ENCODE data around the gene CNDP2.

The CNDP2 gene

GRCh38 chr18:74496508-74497323, 553 bp downstream of the CNDP2 start:
- ATAC-seq, result peak; percentile 81
- TF ChIP-seq, protein P1, sequence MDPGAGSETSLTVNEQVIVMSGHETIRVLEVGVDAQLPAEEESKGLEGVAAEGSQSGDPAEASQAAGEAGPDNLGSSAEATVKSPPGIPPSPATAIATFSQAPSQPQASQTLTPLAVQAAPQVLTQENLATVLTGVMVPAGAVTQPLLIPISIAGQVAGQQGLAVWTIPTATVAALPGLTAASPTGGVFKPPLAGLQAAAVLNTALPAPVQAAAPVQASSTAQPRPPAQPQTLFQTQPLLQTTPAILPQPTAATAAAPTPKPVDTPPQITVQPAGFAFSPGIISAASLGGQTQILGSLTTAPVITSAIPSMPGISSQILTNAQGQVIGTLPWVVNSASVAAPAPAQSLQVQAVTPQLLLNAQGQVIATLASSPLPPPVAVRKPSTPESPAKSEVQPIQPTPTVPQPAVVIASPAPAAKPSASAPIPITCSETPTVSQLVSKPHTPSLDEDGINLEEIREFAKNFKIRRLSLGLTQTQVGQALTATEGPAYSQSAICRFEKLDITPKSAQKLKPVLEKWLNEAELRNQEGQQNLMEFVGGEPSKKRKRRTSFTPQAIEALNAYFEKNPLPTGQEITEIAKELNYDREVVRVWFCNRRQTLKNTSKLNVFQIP (CRISPR knock-in tag; IDR thresholded peaks at IDR 0.05; ENCODE audit: borderline replicate concordance, low read depth), result no peak
- TF ChIP-seq ZFP3 (CRISPR knock-in tag; IDR thresholded peaks at IDR 0.05), result 0 out of 2 replicates have a peak, but pooled peaks have one; percentile 14
- TF ChIP-seq ZNF8 (CRISPR knock-in tag; IDR thresholded peaks at IDR 0.05), result no peak

GRCh38 chr18:74497324-74497676, 1.1 kb downstream of the CNDP2 start:
- no peak for ATAC-seq
- TF ChIP-seq RARB (CRISPR knock-in tag; IDR thresholded peaks at IDR 0.05) (no peak), ZFP3 (CRISPR knock-in tag; IDR thresholded peaks at IDR 0.05) (no peak), CSDC2 (CRISPR knock-in tag; IDR thresholded peaks at IDR 0.05) (no peak), SNAI2 (CRISPR knock-in tag; IDR thresholded peaks at IDR 0.05) (no peak), PPARA (CRISPR knock-in tag; IDR thresholded peaks at IDR 0.05; ENCODE audit: borderline replicate concordance) (no peak), ZNF8 (CRISPR knock-in tag; IDR thresholded peaks at IDR 0.05) (no peak), ZNF70 (CRISPR knock-in tag; IDR thresholded peaks at IDR 0.05) (no peak), CSRNP3 (CRISPR knock-in tag; IDR thresholded peaks at IDR 0.05) (no peak), ARNTL (CRISPR knock-in tag; IDR thresholded peaks at IDR 0.05; ENCODE audit: borderline replicate concordance, low read depth) (no peak), TCF4 (CRISPR knock-in tag; IDR thresholded peaks at IDR 0.05; ENCODE audit: borderline replicate concordance) (no peak), GLIS3 (CRISPR knock-in tag; IDR thresholded peaks at IDR 0.05) (no peak), OSR1 (CRISPR knock-in tag; IDR thresholded peaks at IDR 0.05) (no peak), TSHZ2 (CRISPR knock-in tag; IDR thresholded peaks at IDR 0.05) (no peak), ESRRG (CRISPR knock-in tag; IDR thresholded peaks at IDR 0.05) (no peak), ZFP30 (CRISPR knock-in tag; IDR thresholded peaks at IDR 0.05) (no peak), ZC3H10 (CRISPR knock-in tag; IDR thresholded peaks at IDR 0.05) (no peak)
- TF ChIP-seq, protein P1 (CRISPR knock-in tag; IDR thresholded peaks at IDR 0.05; ENCODE audit: borderline replicate concordance, low read depth), result no peak
- TF ChIP-seq, protein P2, sequence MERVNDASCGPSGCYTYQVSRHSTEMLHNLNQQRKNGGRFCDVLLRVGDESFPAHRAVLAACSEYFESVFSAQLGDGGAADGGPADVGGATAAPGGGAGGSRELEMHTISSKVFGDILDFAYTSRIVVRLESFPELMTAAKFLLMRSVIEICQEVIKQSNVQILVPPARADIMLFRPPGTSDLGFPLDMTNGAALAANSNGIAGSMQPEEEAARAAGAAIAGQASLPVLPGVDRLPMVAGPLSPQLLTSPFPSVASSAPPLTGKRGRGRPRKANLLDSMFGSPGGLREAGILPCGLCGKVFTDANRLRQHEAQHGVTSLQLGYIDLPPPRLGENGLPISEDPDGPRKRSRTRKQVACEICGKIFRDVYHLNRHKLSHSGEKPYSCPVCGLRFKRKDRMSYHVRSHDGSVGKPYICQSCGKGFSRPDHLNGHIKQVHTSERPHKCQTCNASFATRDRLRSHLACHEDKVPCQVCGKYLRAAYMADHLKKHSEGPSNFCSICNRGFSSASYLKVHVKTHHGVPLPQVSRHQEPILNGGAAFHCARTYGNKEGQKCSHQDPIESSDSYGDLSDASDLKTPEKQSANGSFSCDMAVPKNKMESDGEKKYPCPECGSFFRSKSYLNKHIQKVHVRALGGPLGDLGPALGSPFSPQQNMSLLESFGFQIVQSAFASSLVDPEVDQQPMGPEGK (CRISPR knock-in tag; IDR thresholded peaks at IDR 0.05; ENCODE audit: borderline replicate concordance), result no peak

GRCh38 chr18:74497778-74498177, 1.6 kb downstream of the CNDP2 start:
- TF ChIP-seq, protein P3, sequence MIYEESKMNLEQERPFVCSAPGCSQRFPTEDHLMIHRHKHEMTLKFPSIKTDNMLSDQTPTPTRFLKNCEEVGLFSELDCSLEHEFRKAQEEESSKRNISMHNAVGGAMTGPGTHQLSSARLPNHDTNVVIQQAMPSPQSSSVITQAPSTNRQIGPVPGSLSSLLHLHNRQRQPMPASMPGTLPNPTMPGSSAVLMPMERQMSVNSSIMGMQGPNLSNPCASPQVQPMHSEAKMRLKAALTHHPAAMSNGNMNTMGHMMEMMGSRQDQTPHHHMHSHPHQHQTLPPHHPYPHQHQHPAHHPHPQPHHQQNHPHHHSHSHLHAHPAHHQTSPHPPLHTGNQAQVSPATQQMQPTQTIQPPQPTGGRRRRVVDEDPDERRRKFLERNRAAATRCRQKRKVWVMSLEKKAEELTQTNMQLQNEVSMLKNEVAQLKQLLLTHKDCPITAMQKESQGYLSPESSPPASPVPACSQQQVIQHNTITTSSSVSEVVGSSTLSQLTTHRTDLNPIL (CRISPR knock-in tag; IDR thresholded peaks at IDR 0.05; ENCODE audit: low read depth), result no peak
- no peak for TF ChIP-seq TSHZ2 (CRISPR knock-in tag; IDR thresholded peaks at IDR 0.05)
- TF ChIP-seq PPARA (CRISPR knock-in tag; IDR thresholded peaks at IDR 0.05; ENCODE audit: borderline replicate concordance), result no peak
- no peak for TF ChIP-seq ESRRG (CRISPR knock-in tag; IDR thresholded peaks at IDR 0.05)
- no peak for ATAC-seq

Data from SK-N-SH treated with all-trans-retinoic acid at 6 μM for 48 hours (cell line).